MM.1S (cell line): Measurements from ENCODE around the gene DAP.

Experiments
- CTCF ChIP-seq: fragments of 300-600 bp; sonication (generic); IDR thresholded peaks from 2 replicates; pipeline ENCODE4 v1.5.1; 2016; ENCODE audit warnings: antibody characterized with exemption, low read length, mixed read lengths
- EZH2 ChIP-seq: fragments of 300-600 bp; sonication (generic); optimal IDR thresholded peaks from 2 replicates; pipeline ENCODE3; 2017; ENCODE audit warnings: low read depth, mild to moderate bottlenecking, antibody characterized with exemption, low read length, mixed read lengths

GRCh38 chr5:10629682-10630081 lies 131.4 kb downstream of the DAP start:
- TF ChIP-seq CTCF (no peak), EZH2 (no peak)
